Neuron (in vitro differentiated cells): Measurements from ENCODE around the gene PLXNB3.

Source experiments
- H2AFZ ChIP-seq: one replicate; pipeline ENCODE4 v1.6.1; 2013; ENCODE audit warnings: low read depth, mild to moderate bottlenecking, inconsistent platforms, low read length, moderate library complexity
- H3K27me3 ChIP-seq: one replicate; pipeline ENCODE4 v1.6.1; 2013; ENCODE audit warnings: low read length; ENCODE audit not compliant: insufficient read depth
- H3K36me3 ChIP-seq: one replicate; pipeline ENCODE4 v1.6.1; 2013; ENCODE audit warnings: low read length; ENCODE audit not compliant: insufficient read depth
- H3K4me1 ChIP-seq: one replicate; pipeline ENCODE4 v1.6.1; 2013; ENCODE audit warnings: low read length; ENCODE audit not compliant: insufficient read depth
- H3K4me3 ChIP-seq: 2 replicates; pipeline ENCODE4 v1.5.1; 2013; ENCODE audit warnings: mild to moderate bottlenecking, low read length, moderate library complexity
- H3K9me3 ChIP-seq: one replicate; pipeline ENCODE4 v1.6.1; 2013; ENCODE audit warnings: low read length

PLXNB3 gene

GRCh38 chrX:153769158-153769864, 5.3 kb downstream of the PLXNB3 start:
- Histone ChIP-seq H2AFZ (no peak overlapping the region), H3K36me3 (no peaks in the 10 kb centered on the region), H3K27me3 (peaks cover 7% of the 10 kb centered on the region), H3K9me3 (no peaks in the 10 kb centered on the region), H3K4me3 (no peak overlapping the region), H3K4me1 (peaks cover 28% of the 10 kb centered on the region)

- peaks cover 21% of the 10 kb centered on the region for H3K4me1 ChIP-seq
- H3K27me3 ChIP-seq: peaks cover 7% of the 10 kb centered on the region
- H3K4me3 ChIP-seq: no peak overlapping the region
- H3K9me3 ChIP-seq: no peaks in the 10 kb centered on the region
- H3K36me3 ChIP-seq: no peaks in the 10 kb centered on the region
- no peak overlapping the region for H2AFZ ChIP-seq
Observed at GRCh38 chrX:153769865-153770600, 6.0 kb downstream of the PLXNB3 start.

GRCh38 chrX:153770601-153771414, 6.8 kb downstream of the PLXNB3 start:
- Histone ChIP-seq H2AFZ (no peak overlapping the region), H3K4me3 (no peak overlapping the region), H3K4me1 (peaks cover 14% of the 10 kb centered on the region), H3K36me3 (no peaks in the 10 kb centered on the region), H3K9me3 (no peaks in the 10 kb centered on the region), H3K27me3 (peaks cover 7% of the 10 kb centered on the region)

DNA sequence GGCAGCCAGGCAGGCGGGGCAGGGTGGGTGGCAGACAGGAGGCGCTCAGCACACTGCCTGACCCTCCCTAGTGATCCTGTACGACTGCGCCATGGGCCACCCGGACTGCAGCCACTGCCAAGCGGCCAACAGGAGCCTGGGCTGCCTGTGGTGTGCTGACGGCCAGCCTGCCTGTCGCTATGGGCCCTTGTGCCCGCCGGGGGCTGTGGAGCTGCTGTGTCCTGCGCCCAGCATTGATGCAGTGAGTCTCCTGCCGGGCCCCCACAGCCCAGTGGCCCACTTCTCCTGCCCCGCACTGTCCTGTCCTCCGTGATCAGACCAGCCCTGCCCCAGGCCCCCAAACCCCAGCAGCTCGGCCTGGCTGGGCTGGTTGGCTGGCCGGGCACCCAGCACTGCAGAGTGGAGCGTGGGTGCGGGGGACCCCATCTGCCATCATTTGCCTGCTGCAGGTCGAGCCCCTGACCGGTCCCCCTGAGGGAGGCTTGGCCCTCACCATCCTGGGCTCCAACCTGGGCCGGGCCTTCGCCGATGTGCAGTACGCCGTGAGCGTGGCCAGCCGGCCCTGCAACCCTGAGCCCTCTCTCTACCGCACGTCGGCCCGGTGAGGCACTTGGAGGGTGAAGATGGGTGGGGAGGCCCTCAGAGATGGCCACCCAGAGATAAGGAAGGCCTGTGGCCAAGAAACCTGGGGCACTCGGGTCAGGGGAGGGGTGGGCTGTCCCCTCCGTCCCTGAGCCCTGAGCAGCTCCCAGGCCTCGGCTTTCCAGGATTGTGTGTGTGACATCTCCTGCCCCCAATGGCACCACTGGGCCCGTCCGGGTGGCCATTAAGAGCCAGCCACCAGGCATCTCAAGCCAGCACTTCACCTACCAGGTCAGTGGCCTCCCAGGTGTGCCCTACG, 7.6 kb downstream of the PLXNB3 start:
- no peak overlapping the region for H2AFZ ChIP-seq
- H3K27me3 ChIP-seq: peaks cover 7% of the 10 kb centered on the region
- no peaks in the 10 kb centered on the region for H3K9me3 ChIP-seq
- H3K4me3 ChIP-seq: no peak overlapping the region
- H3K36me3 ChIP-seq: no peaks in the 10 kb centered on the region
- peaks cover 5% of the 10 kb centered on the region for H3K4me1 ChIP-seq

DNA sequence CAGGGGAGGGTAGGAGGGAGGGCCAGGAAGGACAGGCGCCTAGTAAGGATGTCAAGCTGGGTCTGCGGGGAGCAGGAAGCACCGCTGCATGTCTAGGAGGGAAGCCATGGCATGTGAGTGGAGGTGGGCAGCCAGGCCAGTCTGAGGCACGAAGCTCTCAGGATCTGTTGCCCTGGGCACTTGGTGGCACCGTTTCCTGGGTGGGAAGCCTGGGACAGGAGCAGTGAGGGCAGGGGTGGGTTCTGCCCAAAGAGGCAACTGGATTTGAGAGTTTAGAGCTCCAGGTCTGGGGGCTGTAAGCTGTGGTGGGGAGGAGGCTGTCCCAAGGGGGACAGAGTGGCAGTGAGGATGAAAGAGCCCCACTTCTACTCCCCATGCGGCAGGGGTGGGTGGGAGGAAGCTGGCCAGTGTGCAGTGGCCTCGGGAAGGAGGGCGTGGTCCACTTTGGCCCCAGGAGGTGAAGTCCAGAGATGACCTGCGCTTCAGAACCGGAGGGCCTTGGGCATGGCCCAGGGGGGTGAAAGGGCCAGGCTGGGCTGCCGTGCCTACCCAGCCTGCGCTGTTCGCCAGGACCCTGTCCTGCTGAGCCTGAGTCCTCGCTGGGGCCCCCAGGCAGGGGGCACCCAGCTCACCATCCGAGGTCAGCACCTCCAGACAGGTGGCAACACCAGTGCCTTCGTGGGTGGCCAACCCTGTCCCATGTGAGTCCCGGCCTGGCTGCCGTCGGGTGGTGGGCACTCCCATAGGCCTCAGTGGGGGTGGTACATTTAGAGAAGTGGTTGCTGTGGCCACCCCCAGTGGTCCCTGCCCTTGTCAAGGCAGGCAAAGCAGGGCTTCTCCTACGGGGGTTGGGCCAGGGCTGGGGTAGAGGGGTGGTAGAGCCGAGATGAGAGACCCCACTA, 8.5 kb downstream of the PLXNB3 start:
- no peaks in the 10 kb centered on the region for H3K9me3 ChIP-seq
- no peak overlapping the region for H3K4me3 ChIP-seq
- H3K4me1 ChIP-seq: no peaks in the 10 kb centered on the region

GRCh38 chrX:153773218-153773611, 9.2 kb downstream of the PLXNB3 start:
- no peaks in the 10 kb centered on the region for H3K4me1 ChIP-seq
- no peaks in the 10 kb centered on the region for H3K9me3 ChIP-seq
- H2AFZ ChIP-seq: no peak overlapping the region
- H3K27me3 ChIP-seq: peaks cover 7% of the 10 kb centered on the region
- H3K4me3 ChIP-seq: no peak overlapping the region
- H3K36me3 ChIP-seq: no peaks in the 10 kb centered on the region

More for the DNA sequence above, 8.5 kb downstream of the PLXNB3 start:
- Histone ChIP-seq H3K27me3 (peaks cover 7% of the 10 kb centered on the region), H3K36me3 (no peaks in the 10 kb centered on the region), H2AFZ (no peak overlapping the region)

DNA sequence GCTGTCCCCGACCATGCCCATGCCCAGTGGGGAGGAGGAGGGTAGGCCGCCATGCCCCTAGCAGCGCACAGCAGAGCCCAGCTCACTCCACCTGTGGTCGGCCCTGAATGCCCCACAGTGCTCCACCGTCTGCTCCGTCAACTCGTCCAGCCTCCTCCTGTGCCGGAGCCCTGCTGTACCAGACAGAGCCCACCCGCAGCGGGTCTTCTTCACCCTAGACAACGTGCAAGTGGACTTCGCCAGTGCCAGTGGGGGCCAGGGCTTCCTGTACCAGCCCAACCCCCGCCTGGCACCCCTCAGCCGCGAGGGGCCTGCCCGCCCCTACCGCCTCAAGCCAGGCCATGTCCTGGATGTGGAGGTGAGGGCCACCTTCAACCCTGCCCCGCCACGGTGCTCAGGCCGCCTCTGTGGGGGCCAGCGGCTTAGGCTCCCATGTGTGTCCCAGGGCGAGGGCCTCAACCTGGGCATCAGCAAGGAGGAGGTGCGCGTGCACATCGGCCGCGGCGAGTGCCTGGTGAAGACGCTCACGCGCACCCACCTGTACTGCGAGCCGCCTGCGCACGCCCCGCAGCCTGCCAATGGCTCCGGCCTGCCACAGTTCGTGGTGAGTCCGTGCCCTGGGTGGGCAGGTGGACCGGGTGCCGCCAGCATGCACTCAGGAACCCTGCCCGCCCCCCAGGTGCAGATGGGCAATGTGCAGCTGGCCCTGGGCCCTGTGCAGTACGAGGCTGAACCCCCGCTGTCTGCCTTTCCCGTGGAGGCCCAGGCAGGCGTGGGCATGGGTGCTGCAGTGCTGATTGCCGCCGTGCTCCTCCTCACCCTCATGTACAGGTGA, 9.9 kb downstream of the PLXNB3 start:
- no peak overlapping the region for H3K4me3 ChIP-seq
- no peaks in the 10 kb centered on the region for H3K4me1 ChIP-seq
- H3K9me3 ChIP-seq: no peaks in the 10 kb centered on the region
- peaks cover 7% of the 10 kb centered on the region for H3K27me3 ChIP-seq
- H3K36me3 ChIP-seq: no peaks in the 10 kb centered on the region
- H2AFZ ChIP-seq: no peak overlapping the region

- no peaks in the 10 kb centered on the region for H3K4me1 ChIP-seq
- peaks cover 7% of the 10 kb centered on the region for H3K27me3 ChIP-seq
- no peak overlapping the region for H3K4me3 ChIP-seq
- no peak overlapping the region for H2AFZ ChIP-seq
- H3K36me3 ChIP-seq: no peaks in the 10 kb centered on the region
- H3K9me3 ChIP-seq: no peaks in the 10 kb centered on the region
Observed at GRCh38 chrX:153774576-153775292, 10.7 kb downstream of the PLXNB3 start.

DNA sequence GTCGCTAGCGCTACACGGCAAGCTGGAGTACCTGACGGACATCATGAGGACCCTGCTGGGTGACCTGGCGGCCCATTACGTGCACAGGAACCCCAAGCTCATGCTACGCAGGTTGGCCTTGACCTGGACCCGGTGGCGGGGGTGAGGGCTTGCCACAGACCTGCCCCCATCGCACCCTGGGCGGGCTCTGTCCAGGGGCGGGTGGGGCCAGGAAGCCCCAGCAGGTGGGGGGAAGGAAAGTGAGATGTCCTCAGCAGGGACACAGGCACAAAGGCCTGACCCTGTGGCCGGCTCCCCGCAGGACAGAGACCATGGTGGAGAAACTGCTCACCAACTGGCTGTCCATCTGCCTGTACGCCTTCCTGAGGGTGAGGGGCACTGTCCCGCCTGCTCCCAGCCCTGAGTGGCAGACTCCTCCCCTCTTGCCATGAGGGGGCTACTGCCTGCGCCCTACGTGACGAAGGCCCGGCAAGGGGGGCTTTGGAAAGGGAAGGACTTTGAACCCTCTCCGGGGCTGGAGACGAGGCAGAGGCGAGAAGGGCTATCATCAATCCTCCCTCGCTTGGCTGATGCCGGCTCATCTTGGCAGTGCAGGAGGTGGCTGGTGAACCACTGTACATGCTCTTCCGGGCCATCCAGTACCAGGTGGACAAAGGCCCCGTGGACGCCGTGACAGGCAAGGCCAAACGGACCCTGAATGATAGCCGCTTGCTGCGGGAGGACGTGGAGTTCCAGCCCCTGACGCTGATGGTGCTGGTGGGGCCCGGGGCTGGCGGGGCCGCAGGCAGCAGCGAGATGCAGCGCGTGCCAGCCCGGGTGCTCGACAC, 11.5 kb downstream of the PLXNB3 start:
- H2AFZ ChIP-seq: no peak overlapping the region
- H3K36me3 ChIP-seq: no peaks in the 10 kb centered on the region
- no peak overlapping the region for H3K4me3 ChIP-seq
- peaks cover 7% of the 10 kb centered on the region for H3K27me3 ChIP-seq
- no peaks in the 10 kb centered on the region for H3K9me3 ChIP-seq
- H3K4me1 ChIP-seq: no peaks in the 10 kb centered on the region

- Histone ChIP-seq H3K4me3 (no peak overlapping the region), H3K9me3 (no peaks in the 10 kb centered on the region), H3K27me3 (peaks cover under 1% of the 10 kb centered on the region), H2AFZ (no peak overlapping the region), H3K36me3 (no peaks in the 10 kb centered on the region), H3K4me1 (no peaks in the 10 kb centered on the region)
Observed at GRCh38 chrX:153776120-153776599, 12.1 kb downstream of the PLXNB3 start.
